Activated naive CD8-positive, alpha-beta T cell treated with anti-CD3 and anti-CD28 coated beads, Interleukin-2, amount 50 U/mL, for 16 hours (primary cell): ENCODE data around the gene SLC37A1.

Experiments used
- DNase-seq: peaks from one replicate; pipeline ENCODE4 v3.0.0-alpha.2; 2020; ENCODE audit warnings: low read depth, low spot score

Gene SLC37A1

GRCh38 chr21:42527127-42527488 is 13.5 kb downstream of the SLC37A1 start:
- no peak for DNase-seq

- DNase-seq: peak; percentile 24
These were observed 14.0 kb downstream of the SLC37A1 start for GRCh38 chr21:42527489-42528158.

- DNase-seq: no peak
These were observed 16.5 kb downstream of the SLC37A1 start for GRCh38 chr21:42530167-42530518.

GRCh38 chr21:42531771-42532170 is 18.1 kb downstream of the SLC37A1 start:
- no peak for DNase-seq

GRCh38 chr21:42532466-42533181 is 19.0 kb downstream of the SLC37A1 start:
- no peak for DNase-seq

- DNase-seq: no peak
These were observed 19.8 kb downstream of the SLC37A1 start for GRCh38 chr21:42533306-42533962.

GRCh38 chr21:42533963-42534355 is 20.3 kb downstream of the SLC37A1 start:
- no peak for DNase-seq

- no peak for DNase-seq
These were observed 21.0 kb downstream of the SLC37A1 start for GRCh38 chr21:42534421-42535378.

GRCh38 chr21:42535602-42536171 is 22.0 kb downstream of the SLC37A1 start:
- DNase-seq: no peak

- no peak for DNase-seq
These were observed 22.9 kb downstream of the SLC37A1 start for GRCh38 chr21:42536601-42537000.

GRCh38 chr21:42537106-42537742 is 23.6 kb downstream of the SLC37A1 start:
- DNase-seq: no peak

GRCh38 chr21:42538479-42539275 is 25.0 kb downstream of the SLC37A1 start:
- DNase-seq: no peak

GRCh38 chr21:42539342-42539741 is 25.7 kb downstream of the SLC37A1 start:
- DNase-seq: no peak

GRCh38 chr21:42539931-42540343 is 26.3 kb downstream of the SLC37A1 start:
- no peak for DNase-seq

GRCh38 chr21:42540396-42540795 is 26.7 kb downstream of the SLC37A1 start:
- DNase-seq: no peak

GRCh38 chr21:42541174-42541573 is 27.5 kb downstream of the SLC37A1 start:
- no peak for DNase-seq

- no peak for DNase-seq
These were observed 28.0 kb downstream of the SLC37A1 start for GRCh38 chr21:42541618-42542017.

GRCh38 chr21:42542196-42542595 is 28.5 kb downstream of the SLC37A1 start:
- no peak for DNase-seq

GRCh38 chr21:42542596-42542995 is 28.9 kb downstream of the SLC37A1 start:
- DNase-seq: no peak
